ENCODE results near the gene PRKCA.

- TF ChIP-seq CTCF (IDR thresholded peaks at IDR 0.05) (no peak), POLR2A (IDR thresholded peaks at IDR 0.05) (no peak)
Observed at GRCh38 chr17:66786107-66786506, 483.7 kb downstream of the PRKCA start.

All from vagina (tissue), 2 donors.